HepG2 (cell line): ENCODE measurements around the gene ACSM5. TPM values are rescaled to one million over a fixed set of nuclear protein-coding genes. Genes with fewer than 3 reads are reported as not detected.
A peak's percentile ranks its signal among the peaks of the same experiment; 100 is the strongest.

Source experiments
- AGO1 ChIP-seq: fragments of 200-400 bp; formaldehyde crosslinking; IDR thresholded peaks from 2 replicates; pipeline ENCODE4 v1.6.1; 2017; ENCODE audit warnings: mild to moderate bottlenecking, low read depth, low read length, moderate library complexity; ENCODE audit not compliant: poor library complexity, severe bottlenecking
- CENPT ChIP-seq: sonication (generic); formaldehyde crosslinking; IDR thresholded peaks from 2 replicates; pipeline ENCODE4 v1.8.0; 2022; ENCODE audit warnings: low read depth, mild to moderate bottlenecking, moderate library complexity, missing genetic modification reagents
- HDAC1 ChIP-seq: sonication (generic); formaldehyde crosslinking; IDR thresholded peaks from 2 replicates; pipeline ENCODE4 v1.5.1; 2020; ENCODE audit warnings: mild to moderate bottlenecking, missing genetic modification reagents
- MED1 ChIP-seq: sonication (generic); formaldehyde crosslinking; IDR thresholded peaks from 2 replicates; pipeline ENCODE4 v1.4.0; 2020; ENCODE audit warnings: missing genetic modification reagents
- MIXL1 ChIP-seq: IDR thresholded peaks from 2 replicates; pipeline ENCODE4 v1.6.1; 2016
- PITX1 ChIP-seq: sonication (generic); formaldehyde crosslinking; IDR thresholded peaks from 2 replicates; pipeline ENCODE4 v1.5.1; 2020; ENCODE audit warnings: mild to moderate bottlenecking, missing genetic modification reagents
- ZNF292 ChIP-seq: sonication (generic); formaldehyde crosslinking; IDR thresholded peaks from 2 replicates; pipeline ENCODE4 v1.8.1; 2022; ENCODE audit warnings: mild to moderate bottlenecking, low read depth, missing genetic modification reagents, borderline replicate concordance
- ZNF724P ChIP-seq: sonication (generic); formaldehyde crosslinking; IDR thresholded peaks from 2 replicates; pipeline ENCODE4 v1.8.0; 2022; ENCODE audit warnings: missing genetic modification reagents, borderline replicate concordance
- polyA plus RNA-seq, 8 experiments: library from polyadenylated mRNA; depleted of rRNA in 3 of 8; stranded (reverse) in 7 of 8; unstranded in 1 of 8; fragments of >200 nt; fragmentation: Illumina TruSeq in 4 of 8; extraction: Trizol in 4 of 8; gene quantifications; 2 replicates each; pipeline versions ENCODE4 v1.2.1 to v1.2.3, GENCODE V29; 2011 to 2016; ENCODE audit warnings: low read depth in 4 of 8, missing spikeins in 1 of 8, mixed read lengths in 1 of 8; ENCODE audit not compliant: insufficient read depth in 1 of 8
- total RNA-seq, 5 experiments: library from RNA; depleted of rRNA; stranded (reverse); fragments of >200 nt; fragmentation: Illumina TruSeq; extraction: Trizol; gene quantifications; 2 replicates each; pipeline ENCODE4 v1.2.3, GENCODE V29; 2016; ENCODE audit warnings: low read depth in 1 of 5
- TF ChIP-seq, protein P1 (sequence below): sonication (generic); formaldehyde crosslinking; IDR thresholded peaks from 2 replicates; pipeline ENCODE4 v1.5.0; 2020; ENCODE audit warnings: mild to moderate bottlenecking, missing genetic modification reagents, borderline replicate concordance

The ACSM5 gene
- total and polyA plus RNA-seq, 2 of the 13 experiments (the other 11 are each of a cell fraction or from before 2014, with no cell fraction given): 9.1 to 15.0 TPM

DNA sequence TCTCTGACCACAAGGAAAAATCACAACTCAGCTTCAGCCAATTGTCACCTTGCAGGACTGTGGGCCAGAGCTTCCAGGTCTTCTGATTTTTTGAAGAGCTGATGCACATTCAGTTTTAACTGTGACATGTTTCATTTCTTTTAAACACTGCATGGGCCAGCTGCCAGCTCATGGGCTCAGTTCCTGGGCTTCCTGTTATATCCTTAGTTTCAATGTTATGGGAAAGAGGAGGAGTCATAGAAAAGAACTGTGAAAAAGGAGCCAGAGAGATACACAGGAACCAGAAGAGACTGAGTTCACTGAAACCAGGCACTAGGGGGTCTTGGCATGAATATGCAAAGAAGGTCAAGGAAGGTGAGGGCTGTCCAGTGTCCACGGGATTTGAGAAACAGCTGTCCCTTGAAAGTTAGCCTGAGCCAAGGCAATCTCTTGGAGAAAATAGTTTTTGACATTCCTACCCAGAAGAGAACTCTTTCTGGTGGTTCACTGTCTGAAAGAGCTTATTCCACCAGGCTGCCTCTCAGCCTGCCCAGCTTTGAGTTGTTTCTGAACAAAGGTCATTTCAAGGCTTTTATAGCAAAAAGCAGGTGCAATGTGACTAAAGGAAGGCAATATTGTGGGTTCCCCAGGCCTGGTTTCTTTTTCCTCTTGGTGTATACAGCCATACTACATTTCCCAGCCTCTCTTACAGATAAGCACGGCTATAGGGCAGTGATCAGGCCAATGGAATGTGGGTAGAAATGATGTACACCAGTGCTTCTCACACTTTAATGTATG is 15.3 kb upstream of the ACSM5 start (continued):
- TF ChIP-seq, protein P1, sequence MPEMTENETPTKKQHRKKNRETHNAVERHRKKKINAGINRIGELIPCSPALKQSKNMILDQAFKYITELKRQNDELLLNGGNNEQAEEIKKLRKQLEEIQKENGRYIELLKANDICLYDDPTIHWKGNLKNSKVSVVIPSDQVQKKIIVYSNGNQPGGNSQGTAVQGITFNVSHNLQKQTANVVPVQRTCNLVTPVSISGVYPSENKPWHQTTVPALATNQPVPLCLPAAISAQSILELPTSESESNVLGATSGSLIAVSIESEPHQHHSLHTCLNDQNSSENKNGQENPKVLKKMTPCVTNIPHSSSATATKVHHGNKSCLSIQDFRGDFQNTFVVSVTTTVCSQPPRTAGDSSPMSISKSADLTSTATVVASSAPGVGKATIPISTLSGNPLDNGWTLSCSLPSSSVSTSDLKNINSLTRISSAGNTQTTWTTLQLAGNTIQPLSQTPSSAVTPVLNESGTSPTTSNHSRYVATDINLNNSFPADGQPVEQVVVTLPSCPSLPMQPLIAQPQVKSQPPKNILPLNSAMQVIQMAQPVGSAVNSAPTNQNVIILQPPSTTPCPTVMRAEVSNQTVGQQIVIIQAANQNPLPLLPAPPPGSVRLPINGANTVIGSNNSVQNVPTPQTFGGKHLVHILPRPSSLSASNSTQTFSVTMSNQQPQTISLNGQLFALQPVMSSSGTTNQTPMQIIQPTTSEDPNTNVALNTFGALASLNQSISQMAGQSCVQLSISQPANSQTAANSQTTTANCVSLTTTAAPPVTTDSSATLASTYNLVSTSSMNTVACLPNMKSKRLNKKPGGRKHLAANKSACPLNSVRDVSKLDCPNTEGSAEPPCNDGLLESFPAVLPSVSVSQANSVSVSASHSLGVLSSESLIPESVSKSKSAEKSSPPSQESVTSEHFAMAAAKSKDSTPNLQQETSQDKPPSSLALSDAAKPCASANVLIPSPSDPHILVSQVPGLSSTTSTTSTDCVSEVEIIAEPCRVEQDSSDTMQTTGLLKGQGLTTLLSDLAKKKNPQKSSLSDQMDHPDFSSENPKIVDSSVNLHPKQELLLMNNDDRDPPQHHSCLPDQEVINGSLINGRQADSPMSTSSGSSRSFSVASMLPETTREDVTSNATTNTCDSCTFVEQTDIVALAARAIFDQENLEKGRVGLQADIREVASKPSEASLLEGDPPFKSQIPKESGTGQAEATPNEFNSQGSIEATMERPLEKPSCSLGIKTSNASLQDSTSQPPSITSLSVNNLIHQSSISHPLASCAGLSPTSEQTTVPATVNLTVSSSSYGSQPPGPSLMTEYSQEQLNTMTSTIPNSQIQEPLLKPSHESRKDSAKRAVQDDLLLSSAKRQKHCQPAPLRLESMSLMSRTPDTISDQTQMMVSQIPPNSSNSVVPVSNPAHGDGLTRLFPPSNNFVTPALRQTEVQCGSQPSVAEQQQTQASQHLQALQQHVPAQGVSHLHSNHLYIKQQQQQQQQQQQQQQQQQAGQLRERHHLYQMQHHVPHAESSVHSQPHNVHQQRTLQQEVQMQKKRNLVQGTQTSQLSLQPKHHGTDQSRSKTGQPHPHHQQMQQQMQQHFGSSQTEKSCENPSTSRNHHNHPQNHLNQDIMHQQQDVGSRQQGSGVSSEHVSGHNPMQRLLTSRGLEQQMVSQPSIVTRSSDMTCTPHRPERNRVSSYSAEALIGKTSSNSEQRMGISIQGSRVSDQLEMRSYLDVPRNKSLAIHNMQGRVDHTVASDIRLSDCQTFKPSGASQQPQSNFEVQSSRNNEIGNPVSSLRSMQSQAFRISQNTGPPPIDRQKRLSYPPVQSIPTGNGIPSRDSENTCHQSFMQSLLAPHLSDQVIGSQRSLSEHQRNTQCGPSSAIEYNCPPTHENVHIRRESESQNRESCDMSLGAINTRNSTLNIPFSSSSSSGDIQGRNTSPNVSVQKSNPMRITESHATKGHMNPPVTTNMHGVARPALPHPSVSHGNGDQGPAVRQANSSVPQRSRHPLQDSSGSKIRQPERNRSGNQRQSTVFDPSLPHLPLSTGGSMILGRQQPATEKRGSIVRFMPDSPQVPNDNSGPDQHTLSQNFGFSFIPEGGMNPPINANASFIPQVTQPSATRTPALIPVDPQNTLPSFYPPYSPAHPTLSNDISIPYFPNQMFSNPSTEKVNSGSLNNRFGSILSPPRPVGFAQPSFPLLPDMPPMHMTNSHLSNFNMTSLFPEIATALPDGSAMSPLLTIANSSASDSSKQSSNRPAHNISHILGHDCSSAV (CRISPR knock-in tag): no peak
- TF ChIP-seq PITX1 (CRISPR knock-in tag): 0 out of 2 replicates have a peak, but pooled peaks have one; percentile 42
- TF ChIP-seq MED1 (CRISPR knock-in tag): no peak
- no peak for TF ChIP-seq MIXL1 (CRISPR knock-in tag)
- no peak for TF ChIP-seq ZNF724P
- no peak for TF ChIP-seq AGO1
- peak; percentile 25; the same call in 1 of the 2 replicates for TF ChIP-seq HDAC1 (CRISPR knock-in tag)
- no peak for TF ChIP-seq CENPT (CRISPR knock-in tag)
- TF ChIP-seq ZNF292 (CRISPR knock-in tag): 0 out of 2 replicates have a peak, but pooled peaks have one; percentile 34
